OCI-LY1 (cell line): Measurements from ENCODE around the gene TMEM95.

ENCODE experiments used
- H2AFZ ChIP-seq: fragments of 200-600 bp; sonication (generic), shearing (Covaris generic); 2 replicates; pipeline ENCODE4 v1.6.0; 2014; ENCODE audit warnings: antibody characterized with exemption, mild to moderate bottlenecking, low read length
- H3F3A ChIP-seq: fragments of 200-600 bp; sonication (generic), shearing (Covaris generic); 2 replicates; pipeline ENCODE4 v1.6.0; 2014; ENCODE audit warnings: mild to moderate bottlenecking, antibody characterized with exemption, low read length, moderate library complexity; ENCODE audit not compliant: insufficient read depth
- H3K27ac ChIP-seq: fragments of 200-600 bp; sonication (generic); 2 replicates; pipeline ENCODE4 v1.5.1; 2014; ENCODE audit warnings: low read length, mixed run types, mild to moderate bottlenecking, low read depth; ENCODE audit not compliant: poor library complexity, severe bottlenecking
- H3K27me3 ChIP-seq: fragments of 200-600 bp; sonication (generic); 2 replicates; pipeline ENCODE4 v1.6.0; 2014; ENCODE audit warnings: antibody characterized with exemption, mild to moderate bottlenecking, low read length, moderate library complexity; ENCODE audit not compliant: insufficient read depth
- H3K36me3 ChIP-seq: fragments of 200-600 bp; sonication (generic); 2 replicates; pipeline ENCODE4 v1.6.1; 2014; ENCODE audit warnings: mild to moderate bottlenecking, antibody characterized with exemption, low read length, moderate library complexity, mixed read lengths; ENCODE audit not compliant: insufficient read depth
- H3K4me1 ChIP-seq: fragments of 200-600 bp; sonication (generic); 2 replicates; pipeline ENCODE4 v1.5.1; 2014; ENCODE audit warnings: mild to moderate bottlenecking, low read length, moderate library complexity; ENCODE audit not compliant: insufficient read depth, severe bottlenecking
- H3K4me2 ChIP-seq: fragments of 200-600 bp; sonication (generic), shearing (Covaris generic); 2 replicates; pipeline ENCODE4 v1.6.1; 2014; ENCODE audit warnings: low read length
- H3K4me3 ChIP-seq: fragments of 200-600 bp; sonication (generic); 2 replicates; pipeline ENCODE4 v1.5.1; 2014; ENCODE audit warnings: low read length, low read depth, mild to moderate bottlenecking, mixed read lengths; ENCODE audit not compliant: poor library complexity, severe bottlenecking
- H3K79me2 ChIP-seq: fragments of 200-600 bp; shearing (Covaris generic); 2 replicates; pipeline ENCODE4 v1.6.1; 2016; ENCODE audit warnings: mixed run types, low read length, mixed read lengths; ENCODE audit not compliant: insufficient read depth
- H3K9ac ChIP-seq: fragments of 200-600 bp; sonication (generic), shearing (Covaris generic); 2 replicates; pipeline ENCODE4 v1.6.1; 2014; ENCODE audit warnings: mild to moderate bottlenecking, low read length, mixed read lengths
- H3K9me2 ChIP-seq: fragments of 200-600 bp; sonication (generic), shearing (Covaris generic); 2 replicates; pipeline ENCODE4 v1.6.1; 2014; ENCODE audit warnings: low read depth, mild to moderate bottlenecking, low read length, mixed read lengths
- H3K9me3 ChIP-seq: fragments of 200-600 bp; shearing (Covaris generic); 2 replicates; pipeline ENCODE4 v1.6.1; 2014; ENCODE audit warnings: low read length, mixed read lengths
- H4K20me1 ChIP-seq: fragments of 200-600 bp; sonication (generic), shearing (Covaris generic); 2 replicates; pipeline ENCODE4 v1.6.0; 2016; ENCODE audit warnings: mild to moderate bottlenecking, low read length; ENCODE audit not compliant: insufficient read depth
- CTCF ChIP-seq: fragments of 200-600 bp; sonication (generic), shearing (Covaris generic); IDR thresholded peaks from 2 replicates; pipeline ENCODE4 v1.5.1; 2017; ENCODE audit warnings: mild to moderate bottlenecking, antibody characterized with exemption, low read length, moderate library complexity, mixed read lengths
- EZH2 ChIP-seq: fragments of 200-600 bp; sonication (generic), shearing (Covaris generic); IDR thresholded peaks from 2 replicates; pipeline ENCODE4 v1.8.0; 2017; ENCODE audit warnings: borderline replicate concordance, mixed run types, mild to moderate bottlenecking, antibody characterized with exemption, low read length, moderate library complexity, mixed read lengths

Gene TMEM95

GRCh38 chr17:7308625-7309433, 46.1 kb upstream of the TMEM95 start:
- peak overlapping the region; percentile 81 for H3K4me2 ChIP-seq
- H3K79me2 ChIP-seq = peaks cover 28% of the 10 kb centered on the region
- no peak overlapping the region for H2AFZ ChIP-seq
- peak overlapping the region; percentile 97 for H3K9ac ChIP-seq
- H3K9me2 ChIP-seq = no peaks in the 10 kb centered on the region
- peaks cover 44% of the 10 kb centered on the region for H3K4me1 ChIP-seq
- TF ChIP-seq EZH2 (no peak), CTCF (no peak)
- no peaks in the 10 kb centered on the region for H3K9me3 ChIP-seq
- peaks cover 60% of the 10 kb centered on the region for H3K36me3 ChIP-seq
- peaks cover 22% of the 10 kb centered on the region for H3F3A ChIP-seq
- H3K4me3 ChIP-seq = peak overlapping the region; percentile 94
- peak overlapping the region; percentile 95 for H3K27ac ChIP-seq
- peaks cover 4% of the 10 kb centered on the region; the same call in 1 of the 2 replicates for H4K20me1 ChIP-seq
- H3K27me3 ChIP-seq = no peaks in the 10 kb centered on the region

GRCh38 chr17:7309628-7310027, 45.3 kb upstream of the TMEM95 start:
- Histone ChIP-seq H3K79me2 (peaks cover 28% of the 10 kb centered on the region), H3F3A (peaks cover 23% of the 10 kb centered on the region), H3K4me2 (peak overlapping the region; percentile 81), H3K9me2 (no peaks in the 10 kb centered on the region), H3K36me3 (peaks cover 63% of the 10 kb centered on the region), H3K27ac (peak overlapping the region; percentile 95), H3K4me1 (peaks cover 52% of the 10 kb centered on the region), H3K27me3 (no peaks in the 10 kb centered on the region), H4K20me1 (peaks cover 4% of the 10 kb centered on the region; the same call in 1 of the 2 replicates), H3K9ac (peak overlapping the region; percentile 97; the same call in 1 of the 2 replicates), H3K4me3 (peak overlapping the region; percentile 94), H2AFZ (no peak overlapping the region), H3K9me3 (no peaks in the 10 kb centered on the region)
- no peak for TF ChIP-seq EZH2
- TF ChIP-seq CTCF = no peak

- Histone ChIP-seq H4K20me1 (peaks cover 4% of the 10 kb centered on the region; the same call in 1 of the 2 replicates), H3K36me3 (peaks cover 73% of the 10 kb centered on the region), H3K4me2 (no peak overlapping the region), H2AFZ (no peak overlapping the region), H3K4me1 (peaks cover 62% of the 10 kb centered on the region), H3F3A (peaks cover 23% of the 10 kb centered on the region), H3K9me2 (no peaks in the 10 kb centered on the region), H3K9ac (no peak overlapping the region), H3K27ac (no peak overlapping the region), H3K9me3 (no peaks in the 10 kb centered on the region), H3K4me3 (no peak overlapping the region), H3K79me2 (peaks cover 28% of the 10 kb centered on the region), H3K27me3 (no peaks in the 10 kb centered on the region)
- TF ChIP-seq CTCF = no peak
- no peak for TF ChIP-seq EZH2
Observed at GRCh38 chr17:7311110-7311705, 43.7 kb upstream of the TMEM95 start.
